Esophagus squamous epithelium (tissue), 5 donors: ENCODE measurements around the gene SDK2. TPM values are rescaled to one million over a fixed set of nuclear protein-coding genes. Genes with fewer than 3 reads are reported as not detected.
A peak's percentile ranks its signal among the peaks of the same experiment; 100 is the strongest.

Experiments used
- DNase-seq: peaks from one replicate; lab custom pipeline; 2025; lab: John Stamatoyannopoulos, UW
- H3K27ac ChIP-seq, 4 donors: fragments of 200-600 bp; sonication (generic); one replicate each; pipeline ENCODE4 v1.5.1; 2016 to 2019; ENCODE audit warnings: mild to moderate bottlenecking in 1 of 4
- H3K27me3 ChIP-seq, 4 donors: fragments of 200-600 bp; sonication (generic); 1 replicate in 3 of 4; 2 replicates in 1 of 4; pipeline versions ENCODE4 v1.5.1 to v1.6.0; 2017 to 2021; ENCODE audit warnings: antibody characterized with exemption in 1 of 4
- H3K36me3 ChIP-seq, 3 donors: fragments of 200-600 bp; sonication (generic); one replicate each; pipeline ENCODE4 v1.5.1; 2016 to 2019
- H3K4me1 ChIP-seq, 3 donors: fragments of 200-600 bp; sonication (generic); one replicate each; pipeline ENCODE4 v1.5.1; 2017 to 2019
- H3K4me3 ChIP-seq, 4 donors: fragments of 200-600 bp; sonication (generic); 1 replicate in 3 of 4; 2 replicates in 1 of 4; pipeline ENCODE4 v1.5.1; 2016 to 2019; ENCODE audit warnings: mild to moderate bottlenecking in 2 of 4, moderate library complexity in 1 of 4
- H3K9me3 ChIP-seq, 3 donors: fragments of 200-600 bp; sonication (generic); one replicate each; pipeline ENCODE4 v1.5.1; 2016 to 2019
- POLR2A ChIP-seq, 4 donors: fragments of 450-650 bp; IDR thresholded peaks; one replicate each; pipeline ENCODE4 v1.6.1; 2017; ENCODE audit warnings: antibody characterized with exemption in 4 of 4, mild to moderate bottlenecking in 4 of 4, moderate library complexity in 3 of 4
- WGBS, 2 donors: methylation state at CpG; one replicate each; pipeline ENCODE4 v1.1.5; 2018; 5-methylcytosine and 5-hydroxymethylcytosine counted together
- intact Hi-C: fragments of 100-400 bp; cut with DNase I; formaldehyde crosslinking; loops from one replicate; pipeline ENCODE4 v1.15.0; 2022
- total RNA-seq, 4 donors: library from RNA; depleted of rRNA; stranded (reverse); fragments of >200 nt; gene quantifications; one replicate each; pipeline ENCODE4 v1.1.0, GENCODE V29; 2016
- TF ChIP-seq, protein P1 (sequence below), 6 experiments: fragments of 450-650 bp in 4 of 6; fragments of 200-600 bp in 2 of 6; sonication (generic) in 2 of 6; IDR thresholded peaks; one replicate each; pipeline ENCODE4 v1.5.1; 2016 to 2019; ENCODE audit warnings: antibody characterized with exemption in 6 of 6, mild to moderate bottlenecking in 4 of 6, moderate library complexity in 4 of 6
- donor health status: DM: yes; HTN: yes; CAD: no.

SDK2 gene
- total RNA-seq, 4 donors from 2014 or later = 1.7 to 5.5 (median 2.4) TPM

DNA sequence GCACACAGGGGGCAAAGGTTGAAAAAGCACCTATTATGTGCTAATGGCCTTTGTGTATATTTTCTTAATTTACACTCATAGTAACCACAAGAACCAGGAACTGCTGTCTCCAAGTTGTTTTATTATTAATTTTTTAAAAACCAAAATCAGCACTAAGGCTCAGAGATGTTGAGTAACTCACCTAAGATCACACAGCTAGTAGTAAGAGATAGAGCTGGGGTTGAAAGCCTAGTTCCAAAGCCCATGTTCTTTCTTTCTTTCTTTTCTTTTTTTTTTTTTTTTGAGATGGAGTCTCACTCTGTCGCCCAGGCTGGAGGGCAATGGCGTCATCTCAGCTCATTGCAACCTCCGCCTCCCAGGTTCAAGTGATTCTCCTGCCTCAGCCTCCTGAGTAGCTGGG lies 75.3 kb downstream of the SDK2 start:
- TF ChIP-seq, protein P1, sequence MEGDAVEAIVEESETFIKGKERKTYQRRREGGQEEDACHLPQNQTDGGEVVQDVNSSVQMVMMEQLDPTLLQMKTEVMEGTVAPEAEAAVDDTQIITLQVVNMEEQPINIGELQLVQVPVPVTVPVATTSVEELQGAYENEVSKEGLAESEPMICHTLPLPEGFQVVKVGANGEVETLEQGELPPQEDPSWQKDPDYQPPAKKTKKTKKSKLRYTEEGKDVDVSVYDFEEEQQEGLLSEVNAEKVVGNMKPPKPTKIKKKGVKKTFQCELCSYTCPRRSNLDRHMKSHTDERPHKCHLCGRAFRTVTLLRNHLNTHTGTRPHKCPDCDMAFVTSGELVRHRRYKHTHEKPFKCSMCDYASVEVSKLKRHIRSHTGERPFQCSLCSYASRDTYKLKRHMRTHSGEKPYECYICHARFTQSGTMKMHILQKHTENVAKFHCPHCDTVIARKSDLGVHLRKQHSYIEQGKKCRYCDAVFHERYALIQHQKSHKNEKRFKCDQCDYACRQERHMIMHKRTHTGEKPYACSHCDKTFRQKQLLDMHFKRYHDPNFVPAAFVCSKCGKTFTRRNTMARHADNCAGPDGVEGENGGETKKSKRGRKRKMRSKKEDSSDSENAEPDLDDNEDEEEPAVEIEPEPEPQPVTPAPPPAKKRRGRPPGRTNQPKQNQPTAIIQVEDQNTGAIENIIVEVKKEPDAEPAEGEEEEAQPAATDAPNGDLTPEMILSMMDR (IDR thresholded peaks at IDR 0.05) = no peak
- no peak for TF ChIP-seq POLR2A (IDR thresholded peaks at IDR 0.05)
- no peak for DNase-seq
- no peak overlapping the region for H3K4me3 ChIP-seq
- peaks cover 0 to 28% (median 13%) of the 10 kb centered on the region in 3 donors for H3K4me1 ChIP-seq
- H3K27me3 ChIP-seq = peaks cover 0 to 27% (median 0%) of the 10 kb centered on the region in 4 donors
- no peaks in the 10 kb centered on the region for H3K36me3 ChIP-seq
- no peaks in the 10 kb centered on the region for H3K9me3 ChIP-seq
- intact Hi-C loops = no loop called here
- WGBS, 2 donors = 94 to 100% methylated on average over 3 of the region's 3 CpGs
- no peak overlapping the region for H3K27ac ChIP-seq

DNA sequence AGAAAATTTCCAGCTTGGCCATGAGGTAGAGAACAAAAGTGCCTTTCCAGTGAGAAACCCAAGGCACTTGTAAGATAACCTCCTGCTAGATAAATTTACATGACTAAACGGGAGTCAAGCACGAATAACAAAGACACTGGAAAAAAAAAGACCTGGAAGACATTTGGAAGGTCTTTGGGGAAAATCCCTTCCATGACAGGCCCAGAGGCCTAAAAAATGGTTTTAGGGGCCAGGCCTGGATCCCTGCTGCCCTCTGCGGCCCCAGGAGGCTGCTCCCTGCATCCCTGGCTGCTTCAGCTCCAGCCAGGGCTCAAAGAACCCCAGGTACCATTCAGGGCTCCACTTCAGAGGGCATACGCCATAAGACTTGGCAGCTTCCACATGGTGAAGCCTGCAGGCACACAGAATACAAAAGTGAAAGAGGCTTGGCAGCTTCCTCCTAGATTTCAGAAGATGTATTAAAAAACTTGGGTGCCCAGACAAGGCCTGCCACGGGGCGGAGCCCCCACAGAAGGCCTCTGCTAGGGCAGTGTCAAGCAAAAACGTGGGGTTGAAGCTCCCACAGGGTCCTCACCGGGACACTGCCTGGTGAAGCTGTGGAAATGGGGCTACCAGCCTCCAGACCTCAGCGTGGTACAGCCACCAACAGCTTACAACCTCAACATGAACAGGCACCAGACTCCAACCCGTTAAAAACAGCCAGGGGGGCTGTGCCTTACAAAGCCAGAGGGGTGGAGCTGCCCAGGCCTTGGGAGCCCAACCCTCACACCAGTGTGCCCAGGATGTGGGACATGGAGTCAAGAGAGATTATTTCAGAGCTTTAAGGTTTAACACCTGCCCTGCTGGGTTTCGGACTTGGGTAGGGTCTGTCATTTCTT lies 77.1 kb downstream of the SDK2 start:
- Histone ChIP-seq H3K9me3 (no peaks in the 10 kb centered on the region), H3K4me1 (peaks cover 0 to 42% (median 13%) of the 10 kb centered on the region in 3 donors), H3K4me3 (no peak overlapping the region), H3K36me3 (no peaks in the 10 kb centered on the region), H3K27me3 (peaks cover 0 to 10% (median 0%) of the 10 kb centered on the region in 4 donors), H3K27ac (peak overlapping the region in 3 of 4 donors; percentile 31 to 66 (median 65))
- intact Hi-C loops = no loop called here
- WGBS, 2 donors = 35 to 37% methylated on average over 5 to 10 of the region's 11 CpGs
- no peak for DNase-seq
- no peak for TF ChIP-seq POLR2A (IDR thresholded peaks at IDR 0.05)
- TF ChIP-seq, protein P1 (IDR thresholded peaks at IDR 0.05) = no peak

DNA sequence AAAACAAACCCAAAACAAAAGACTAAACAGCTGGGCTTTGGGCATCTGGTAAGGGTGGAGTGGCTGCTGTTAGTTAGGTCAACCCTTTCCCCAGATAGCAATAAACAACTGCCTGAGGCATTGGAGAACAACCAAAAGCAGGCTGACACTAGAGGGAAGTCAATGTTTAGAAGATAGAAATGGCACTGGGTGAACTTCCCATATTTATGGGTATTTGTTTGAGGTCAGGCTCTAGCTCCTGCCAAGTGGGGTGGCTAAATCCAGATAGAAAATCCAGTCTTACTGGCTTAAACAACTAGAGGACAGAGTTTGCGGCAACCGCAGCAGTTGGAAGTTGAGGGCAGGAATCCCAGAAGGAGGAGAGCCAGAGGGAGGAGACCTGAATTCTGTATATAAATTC lies 79.4 kb downstream of the SDK2 start:
- 40 to 48% methylated on average over 2 of the region's 2 CpGs for WGBS, 2 donors
- intact Hi-C loops = no loop called here

DNA sequence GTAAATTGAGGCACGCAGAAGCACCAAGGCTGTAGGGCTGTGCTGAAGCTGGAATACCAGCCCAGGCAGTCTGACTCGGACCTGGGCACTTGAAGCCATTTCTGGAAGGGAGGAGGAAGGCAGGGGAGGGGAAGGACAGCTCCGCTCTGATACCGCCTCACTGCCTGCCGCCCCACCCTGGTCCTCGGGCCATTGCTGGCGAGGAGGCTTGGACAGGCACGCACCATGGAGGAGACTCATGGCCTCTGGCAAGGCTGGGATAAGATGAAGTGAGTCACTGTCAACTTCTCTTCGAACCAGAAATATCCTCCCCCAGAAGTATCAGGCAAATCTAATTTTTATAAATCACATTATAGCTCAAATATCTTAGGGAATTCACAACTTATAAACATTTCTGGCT lies 81.3 kb downstream of the SDK2 start:
- intact Hi-C loops = no loop called here
- TF ChIP-seq, protein P1 (IDR thresholded peaks at IDR 0.05) = no peak
- no peak for TF ChIP-seq POLR2A (IDR thresholded peaks at IDR 0.05)

More for the DNA sequence above, 79.4 kb downstream of the SDK2 start:
- H3K4me1 ChIP-seq = peaks cover 4 to 51% (median 13%) of the 10 kb centered on the region in 3 donors
- no peaks in the 10 kb centered on the region for H3K9me3 ChIP-seq
- TF ChIP-seq, protein P1 (IDR thresholded peaks at IDR 0.05) = no peak
- TF ChIP-seq POLR2A (IDR thresholded peaks at IDR 0.05) = no peak
- H3K27ac ChIP-seq = peak overlapping the region in 2 of 4 donors; percentile 25 to 40
- no peaks in the 10 kb centered on the region for H3K36me3 ChIP-seq
- peaks cover 0 to 18% (median 0%) of the 10 kb centered on the region in 4 donors for H3K27me3 ChIP-seq
- no peak overlapping the region for H3K4me3 ChIP-seq
- DNase-seq = no peak

DNA sequence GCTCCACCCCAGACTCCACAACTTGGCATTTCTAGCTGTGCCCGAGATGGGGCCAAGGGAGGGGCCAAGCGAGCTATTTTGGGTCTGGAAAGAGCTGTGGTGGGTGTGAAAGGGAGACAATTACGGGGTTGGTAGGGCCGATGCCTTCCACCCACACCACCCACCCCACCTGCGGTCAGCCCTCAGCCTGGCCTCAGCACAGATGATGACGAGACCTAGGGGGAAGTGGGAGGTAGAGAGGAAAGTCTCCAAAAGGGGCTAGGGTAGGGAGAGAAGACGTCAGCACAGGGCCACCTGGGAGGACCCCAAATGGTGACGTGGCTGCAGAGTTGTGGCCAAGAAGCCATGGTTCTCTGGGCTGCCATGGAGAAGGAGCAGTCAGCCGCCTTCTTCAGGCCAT lies 83.1 kb downstream of the SDK2 start:
- Histone ChIP-seq H3K27me3 (peaks cover 0 to 38% (median 0%) of the 10 kb centered on the region in 4 donors), H3K4me1 (peaks cover 4 to 41% (median 4%) of the 10 kb centered on the region in 3 donors), H3K9me3 (no peaks in the 10 kb centered on the region), H3K4me3 (no peak overlapping the region), H3K36me3 (no peaks in the 10 kb centered on the region), H3K27ac (no peak overlapping the region)
- TF ChIP-seq POLR2A (IDR thresholded peaks at IDR 0.05) = no peak
- TF ChIP-seq, protein P1 (IDR thresholded peaks at IDR 0.05) = no peak
- intact Hi-C loops = no loop called here
- WGBS, 2 donors = 63 to 76% methylated on average over 4 to 8 of the region's 9 CpGs
- no peak for DNase-seq

More for the DNA sequence above, 81.3 kb downstream of the SDK2 start:
- Histone ChIP-seq H3K9me3 (no peaks in the 10 kb centered on the region), H3K36me3 (no peaks in the 10 kb centered on the region), H3K4me3 (no peak overlapping the region), H3K4me1 (peaks cover 4 to 51% (median 13%) of the 10 kb centered on the region in 3 donors), H3K27me3 (peaks cover 0 to 35% (median 0%) of the 10 kb centered on the region in 4 donors), H3K27ac (peak overlapping the region in 2 of 4 donors; percentile 12 to 45)
- DNase-seq = no peak
- 41 to 54% methylated on average over 3 to 9 of the region's 9 CpGs for WGBS, 2 donors
